Measurements from ENCODE around the gene PTPRU.

PTPRU gene

GRCh38 chr1:29318724-29319123 lies 82.4 kb downstream of the PTPRU start:
- DNase-seq, result no peak

GRCh38 chr1:29319300-29320110 lies 83.2 kb downstream of the PTPRU start:
- DNase-seq, result no peak

GRCh38 chr1:29320156-29320940 lies 84.0 kb downstream of the PTPRU start:
- no peak for DNase-seq

GRCh38 chr1:29321176-29321575 lies 84.9 kb downstream of the PTPRU start:
- DNase-seq, result no peak

- DNase-seq, result no peak
Measured at GRCh38 chr1:29322147-29322694, 85.9 kb downstream of the PTPRU start.

- DNase-seq, result no peak
Measured at GRCh38 chr1:29322861-29323585, 86.7 kb downstream of the PTPRU start.

GRCh38 chr1:29323636-29324035 lies 87.3 kb downstream of the PTPRU start:
- no peak for DNase-seq

GRCh38 chr1:29324202-29324601 lies 87.9 kb downstream of the PTPRU start:
- DNase-seq, result no peak

- no peak for DNase-seq
Measured at GRCh38 chr1:29324771-29325351, 88.5 kb downstream of the PTPRU start.

- DNase-seq, result no peak
Measured at GRCh38 chr1:29325675-29326074, 89.4 kb downstream of the PTPRU start.

- no peak for DNase-seq
Measured at GRCh38 chr1:29326123-29326522, 89.8 kb downstream of the PTPRU start.

GRCh38 chr1:29327223-29327935 lies 91.1 kb downstream of the PTPRU start:
- no peak for DNase-seq

- no peak for DNase-seq
Measured at GRCh38 chr1:29329022-29329775, 92.9 kb downstream of the PTPRU start.

- DNase-seq, result no peak
Measured at GRCh38 chr1:29330089-29330488, 93.8 kb downstream of the PTPRU start.

GRCh38 chr1:29330856-29331255 lies 94.5 kb downstream of the PTPRU start:
- no peak for DNase-seq

GRCh38 chr1:29331309-29331708 lies 95.0 kb downstream of the PTPRU start:
- no peak for DNase-seq

GRCh38 chr1:29331729-29332128 lies 95.4 kb downstream of the PTPRU start:
- peak; percentile 12 for DNase-seq

GRCh38 chr1:29332204-29332603 lies 95.9 kb downstream of the PTPRU start:
- peak; percentile 27 for DNase-seq

- DNase-seq, result no peak
Measured at GRCh38 chr1:29333008-29333407, 96.7 kb downstream of the PTPRU start.

- DNase-seq, result no peak
Measured at GRCh38 chr1:29335573-29335972, 99.3 kb downstream of the PTPRU start.

- DNase-seq, result no peak
Measured at GRCh38 chr1:29338908-29339575, 102.7 kb downstream of the PTPRU start.

All from fibroblast of upper back skin (primary cell).